ENCODE measurements around the gene VAV3.

The VAV3 gene

GRCh38 chr1:107622966-107623365 lies 342.0 kb downstream of the VAV3 start:
- peak; percentile 78 for DNase-seq

GRCh38 chr1:107622535-107622934 lies 342.4 kb downstream of the VAV3 start:
- DNase-seq: no peak

DNA sequence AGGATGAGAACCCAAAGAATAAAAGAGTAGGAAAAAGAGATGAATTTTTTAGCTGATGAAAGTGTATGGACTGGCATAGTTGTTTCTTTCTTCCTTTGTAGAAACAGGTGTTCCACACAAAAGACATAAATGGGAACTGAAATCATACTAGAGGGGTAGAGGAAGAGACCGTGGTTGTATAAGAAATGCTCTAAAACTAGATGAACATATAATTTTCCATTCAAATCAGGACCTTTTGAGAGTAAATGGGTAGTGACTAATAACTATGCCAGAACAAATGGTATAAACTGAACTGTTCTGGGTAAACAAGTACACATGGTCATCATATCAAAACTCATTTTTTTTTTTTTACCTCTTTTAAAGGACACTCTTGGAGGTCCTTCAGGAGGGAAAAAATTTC lies 344.2 kb downstream of the VAV3 start:
- DNase-seq: no peak

GRCh38 chr1:107618539-107618938 lies 346.4 kb downstream of the VAV3 start:
- no peak for DNase-seq

GRCh38 chr1:107617921-107618320 lies 347.1 kb downstream of the VAV3 start:
- DNase-seq: no peak

GRCh38 chr1:107617456-107617855 lies 347.5 kb downstream of the VAV3 start:
- DNase-seq: no peak

DNA sequence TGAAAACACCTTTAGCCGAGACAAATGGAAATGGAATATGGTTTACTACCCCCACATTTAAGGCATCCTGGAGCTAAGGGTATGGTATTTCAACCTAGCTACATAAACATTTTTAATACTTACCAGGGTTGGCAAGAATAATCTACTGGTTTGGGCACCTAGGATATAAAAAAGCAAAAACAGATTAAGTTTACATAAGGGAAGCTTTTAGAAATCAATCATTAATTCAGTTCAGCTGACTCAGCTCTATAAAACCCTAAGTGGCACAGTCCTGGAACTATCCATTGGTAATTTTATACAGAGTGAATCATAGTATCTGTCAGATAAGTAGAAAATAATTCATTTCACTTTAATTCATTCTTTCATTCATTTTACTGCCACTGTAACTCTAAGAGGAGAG lies 355.2 kb downstream of the VAV3 start:
- no peak for DNase-seq

DNA sequence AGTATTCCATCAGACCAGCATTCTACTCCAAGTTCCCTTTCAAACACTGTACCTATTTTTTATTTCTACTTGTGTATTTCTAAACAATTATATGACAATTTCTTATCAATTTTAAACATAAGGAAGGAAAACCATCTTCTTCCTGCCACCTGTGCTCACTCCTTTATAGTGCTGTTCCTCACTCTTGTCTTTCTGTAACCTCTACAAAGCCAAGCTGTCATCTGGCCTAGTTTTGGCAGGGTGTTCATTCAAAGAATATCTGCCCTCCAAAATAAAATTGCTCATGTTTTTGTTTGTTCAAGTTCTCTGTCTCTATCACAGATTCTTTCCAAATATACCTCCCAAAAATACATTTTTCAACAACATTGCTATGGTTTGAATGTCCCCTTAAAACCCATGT lies 360.2 kb downstream of the VAV3 start:
- DNase-seq: no peak

- DNase-seq: no peak
Observed at GRCh38 chr1:107600607-107601160, 364.3 kb downstream of the VAV3 start.

DNA sequence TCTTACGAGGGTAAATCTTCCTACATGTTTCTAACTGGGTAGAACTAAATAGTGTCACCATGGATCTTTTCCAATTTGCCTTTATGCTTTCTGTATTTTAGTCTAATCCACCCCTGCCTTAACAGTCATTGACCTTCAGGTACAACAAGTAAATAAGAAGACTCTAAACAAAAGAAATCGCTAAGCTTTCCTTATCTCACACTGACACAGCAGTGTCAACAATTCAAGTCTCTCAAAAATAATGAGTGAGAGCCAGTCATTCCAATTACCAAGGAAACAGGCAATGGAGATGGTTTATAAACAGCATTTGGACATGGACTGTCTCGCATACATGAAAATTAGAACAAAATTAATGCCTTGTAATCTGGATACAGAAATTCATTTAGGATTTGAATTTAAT lies 365.8 kb downstream of the VAV3 start:
- DNase-seq: no peak

DNA sequence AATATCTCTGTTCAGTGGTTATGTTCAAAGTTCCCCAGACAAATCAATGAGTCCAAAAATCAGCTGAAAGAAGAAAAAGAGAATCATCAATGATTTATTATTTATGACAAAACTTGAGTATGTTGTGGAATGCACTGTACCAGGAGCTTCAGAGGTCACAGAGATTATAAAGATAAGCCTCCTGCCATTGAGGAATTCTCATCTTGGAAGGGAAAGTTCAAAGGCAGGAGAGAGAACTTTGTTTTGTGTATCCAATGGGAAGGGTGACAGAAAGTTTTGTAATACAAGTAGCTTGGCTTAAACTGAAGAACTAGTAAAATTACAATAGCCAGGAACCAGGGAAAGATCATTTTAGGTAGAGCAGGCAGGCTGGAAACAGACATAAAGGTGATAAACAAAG lies 367.7 kb downstream of the VAV3 start:
- DNase-seq: no peak

- DNase-seq: peak; percentile 41
Observed at GRCh38 chr1:107594536-107594935, 370.4 kb downstream of the VAV3 start.

- DNase-seq: no peak
Observed at GRCh38 chr1:107593501-107594209, 371.3 kb downstream of the VAV3 start.

GRCh38 chr1:107590900-107591622 lies 373.9 kb downstream of the VAV3 start:
- no peak for DNase-seq

- DNase-seq: no peak
Observed at GRCh38 chr1:107590087-107590486, 374.9 kb downstream of the VAV3 start.

- DNase-seq: no peak
Observed at GRCh38 chr1:107588321-107588720, 376.7 kb downstream of the VAV3 start.

GRCh38 chr1:107575226-107575625 lies 389.8 kb downstream of the VAV3 start:
- DNase-seq: no peak

GRCh38 chr1:107574044-107574443 lies 390.9 kb downstream of the VAV3 start:
- DNase-seq: no peak

GRCh38 chr1:107572674-107573211 lies 392.2 kb downstream of the VAV3 start:
- DNase-seq: peak; percentile 90

GRCh38 chr1:107570768-107571167 lies 394.2 kb downstream of the VAV3 start:
- no peak for DNase-seq

- DNase-seq: no peak
Observed at GRCh38 chr1:107563441-107563840, 401.5 kb downstream of the VAV3 start.

DNA sequence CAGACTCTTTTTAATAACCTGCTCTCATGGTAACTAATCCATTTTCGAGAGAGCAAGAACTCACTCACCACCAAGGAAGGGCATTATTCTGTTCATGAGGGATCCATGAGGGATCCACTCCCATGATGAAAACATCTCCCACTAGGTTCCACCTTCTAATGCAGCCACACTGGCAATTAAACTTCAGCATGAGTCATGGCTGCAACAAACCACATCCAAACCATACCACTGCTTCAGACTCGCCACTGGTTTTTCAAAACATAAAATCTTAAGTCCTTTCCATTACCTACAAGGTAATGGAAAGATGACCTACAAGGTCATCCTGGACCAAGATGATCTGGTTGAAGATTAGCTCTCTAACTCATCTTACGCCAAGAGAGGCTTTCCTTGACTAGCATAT lies 405.1 kb downstream of the VAV3 start:
- peak; percentile 34 for DNase-seq

- DNase-seq: no peak
Observed at GRCh38 chr1:107557095-107557494, 407.9 kb downstream of the VAV3 start.

DNA sequence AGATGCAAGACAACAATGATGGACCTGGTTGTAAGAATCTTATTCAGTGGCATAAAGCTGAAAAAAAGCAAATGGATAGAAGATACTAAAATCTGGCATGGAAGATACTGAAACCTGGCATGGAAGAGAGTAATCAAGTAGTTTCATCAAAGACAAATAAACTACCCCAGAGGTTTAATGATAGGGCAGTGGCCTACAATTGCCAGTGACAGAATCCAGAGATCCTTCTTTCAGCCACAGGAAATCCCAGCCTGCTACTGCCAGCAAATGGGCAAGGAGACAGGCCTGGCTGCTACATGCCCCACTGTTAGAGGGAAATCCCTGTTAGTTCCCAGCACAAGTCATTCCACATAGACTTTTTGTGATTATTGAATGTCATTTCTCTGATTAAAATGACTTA lies 409.4 kb downstream of the VAV3 start:
- DNase-seq: no peak
